Placental epithelial cell (primary cell): ENCODE results near the gene ZNF138. TPM values are rescaled to one million over a fixed set of nuclear protein-coding genes. Genes with fewer than 3 reads are reported as not detected.

Source experiments
- total RNA-seq: library from RNA; depleted of rRNA; stranded (reverse); fragments of >200 nt; gene quantifications from 2 replicates; pipeline ENCODE4 v1.2.3, GENCODE V29; 2012

Gene ZNF138
- 2.8 and 4.3 TPM in 2 replicates for total RNA-seq

GRCh38 chr7:64794171-64794844, at the start of gene ZNF138:
TSS of gene ZNF138 (plus strand) at chr7:64794428. CDS start at chr7:64794569, 141 bp downstream.

Other genes with a start within 250 kb of the ZNF138 start
- 7.7 and 11.4 TPM in 2 replicates for gene ZNF680, start 231.4 kb upstream of the ZNF138 start, total RNA-seq
- 5.2 and 5.9 TPM in 2 replicates for gene ZNF107, start 128.3 kb upstream of the ZNF138 start, total RNA-seq
- gene ZNF273, start 108.8 kb downstream of the ZNF138 start, total RNA-seq: 3.0 and 3.5 TPM in 2 replicates
- 6.6 and 11.8 TPM in 2 replicates for gene ZNF117, start 196.6 kb downstream of the ZNF138 start, total RNA-seq
- 15.9 and 22.0 TPM in 2 replicates for gene ERV3-1, start 212.3 kb downstream of the ZNF138 start, total RNA-seq